HCT116 (cell line): Measurements from ENCODE around the gene GFOD1. TPM values are rescaled to one million over a fixed set of nuclear protein-coding genes. Genes with fewer than 3 reads are reported as not detected.

Experiments used
- ATAC-seq: fragments of 200-7000 bp; cut with Tn5 transposase; 2 replicates; pipeline ENCODE4 v1.9.1; 2020; ENCODE audit warnings: mild to moderate bottlenecking, moderate library complexity
- BruUV-seq: library from RNA; stranded (reverse); fragments of 400-500 nt; replicated peaks from 2 replicates; lab custom pipeline; 2021; lab: Mats Ljungman, UMichigan
- CTCF ChIA-PET: fragments of 300-600 bp; sonication (Branson Sonifier 250); formaldehyde crosslinking; loops from one replicate; lab custom pipeline; 2021; ENCODE audit warnings: antibody characterized with exemption; lab: Charles Lee
- POLR2A ChIA-PET: fragments of 300-600, 350-600 bp; sonication (Branson Sonifier 250); formaldehyde crosslinking; loops from one replicate; lab custom pipeline; 2021; ENCODE audit warnings: antibody characterized with exemption; lab: Charles Lee
- RAD21 ChIA-PET, 2 experiments: fragments of 300-600 bp; sonication (Branson Sonifier 250); formaldehyde crosslinking; loops; one replicate each; lab custom pipeline; 2023; ENCODE audit warnings: low total read pairs in 2 of 2; ENCODE audit not compliant: uncharacterized antibody in 2 of 2, unreplicated experiment in 2 of 2, low non-redundant PET in 1 of 2; lab: Charles Lee
- DNase-seq: peaks from one replicate; pipeline ENCODE4 v3.0.0-alpha.2; 2010; ENCODE audit warnings: low read depth, low spot score
- H2AFZ ChIP-seq: fragments of 200-600 bp; shearing (Covaris generic), sonication (generic); 2 replicates; pipeline ENCODE4 v1.6.1; 2017; ENCODE audit warnings: low read depth, mixed run types, mixed read lengths, antibody characterized with exemption, low read length; ENCODE audit not compliant: poor library complexity, severe bottlenecking
- H3K27ac ChIP-seq: 2 replicates; pipeline ENCODE4 v1.5.1; 2012; ENCODE audit warnings: low read depth, low read length
- H3K27me3 ChIP-seq: fragments of 200-600 bp; sonication (generic); 2 replicates; pipeline ENCODE4 v1.6.1; 2016; ENCODE audit warnings: mixed run types, low read length, mixed read lengths; ENCODE audit not compliant: insufficient read depth
- H3K36me3 ChIP-seq, 2 experiments: fragments of 200-500 bp in 1 of 2; fragments of 200-600 bp in 1 of 2; sonication (Bioruptor generic) in 1 of 2; sonication (generic) in 1 of 2; 2 replicates each; pipeline versions ENCODE4 v1.5.1 to v1.6.1; 2014 to 2016; ENCODE audit warnings: low read length in 2 of 2, inconsistent platforms in 1 of 2, mixed read lengths in 1 of 2, mixed run types in 1 of 2; ENCODE audit not compliant: insufficient read depth in 2 of 2, control insufficient read depth in 1 of 2
- H3K4me1 ChIP-seq, 2 experiments: fragments of 200-600 bp in 1 of 2; sonication (generic) in 1 of 2; 2 replicates each; pipeline versions ENCODE4 v1.5.1 to v1.6.1; 2012 to 2017; ENCODE audit warnings: low read length in 2 of 2, inconsistent platforms in 1 of 2, mild to moderate bottlenecking in 1 of 2, mixed read lengths in 1 of 2, mixed run types in 1 of 2, moderate library complexity in 1 of 2; ENCODE audit not compliant: insufficient read depth in 2 of 2, control insufficient read depth in 1 of 2
- H3K4me2 ChIP-seq: fragments of 200-600 bp; sonication (generic); 2 replicates; pipeline ENCODE4 v1.6.1; 2017; ENCODE audit warnings: mixed run types, low read length, mixed read lengths
- H3K4me3 ChIP-seq, 2 experiments: fragments of 200-600 bp in 1 of 2; sonication (generic) in 1 of 2; replicated peaks in 1 of 2; 2 replicates each; pipeline ENCODE4 v1.5.1; 2011 to 2016; ENCODE audit warnings: low read length in 2 of 2, control low read depth in 1 of 2, low read depth in 1 of 2, mild to moderate bottlenecking in 1 of 2, mixed read lengths in 1 of 2, mixed run types in 1 of 2
- H3K79me2 ChIP-seq: fragments of 200-600 bp; sonication (generic); 2 replicates; pipeline ENCODE4 v1.6.1; 2017; ENCODE audit warnings: mild to moderate bottlenecking, mixed run types, low read length, moderate library complexity, mixed read lengths; ENCODE audit not compliant: insufficient read depth
- H3K9ac ChIP-seq: fragments of 200-600 bp; sonication (generic); 2 replicates; pipeline ENCODE4 v1.6.1; 2016; ENCODE audit warnings: low read length, mixed read lengths
- H3K9me2 ChIP-seq: fragments of 200-600 bp; sonication (generic), shearing (Covaris generic); 2 replicates; pipeline ENCODE4 v1.6.1; 2017; ENCODE audit warnings: mixed run types, mild to moderate bottlenecking, moderate library complexity; ENCODE audit not compliant: insufficient read depth
- H3K9me3 ChIP-seq, 2 experiments: fragments of 200-500 bp in 1 of 2; fragments of 200-600 bp in 1 of 2; sonication (Bioruptor generic) in 1 of 2; sonication (generic) in 1 of 2; 2 replicates each; pipeline ENCODE4 v1.6.1; 2014 to 2017; ENCODE audit warnings: low read length in 2 of 2, mixed read lengths in 2 of 2, inconsistent platforms in 1 of 2, low read depth in 1 of 2, mild to moderate bottlenecking in 1 of 2, mixed run types in 1 of 2, moderate library complexity in 1 of 2; ENCODE audit not compliant: control insufficient read depth in 1 of 2, insufficient read depth in 1 of 2
- H4K20me1 ChIP-seq: fragments of 200-600 bp; sonication (generic), shearing (Covaris generic); 2 replicates; pipeline ENCODE4 v1.6.1; 2017; ENCODE audit warnings: mixed run types, mild to moderate bottlenecking, moderate library complexity; ENCODE audit not compliant: insufficient read depth
- CBX3 ChIP-seq: IDR thresholded peaks from 2 replicates; pipeline ENCODE4 v1.6.1; 2012; ENCODE audit warnings: low read depth
- CEBPB ChIP-seq: IDR thresholded peaks from 2 replicates; pipeline ENCODE4 v1.6.1; 2012; ENCODE audit warnings: low read depth
- CTCF ChIP-seq, 3 experiments: fragments of 200-600 bp in 1 of 3; sonication (generic) in 1 of 3; IDR thresholded peaks in 2 of 3; conservative IDR thresholded peaks in 1 of 3; 2 replicates each; pipeline ENCODE4 v1.5.1; 2012 to 2017; ENCODE audit warnings: low read depth in 2 of 3, low read length in 2 of 3, antibody characterized with exemption in 1 of 3, borderline replicate concordance in 1 of 3, control low read depth in 1 of 3, mild to moderate bottlenecking in 1 of 3, mixed read lengths in 1 of 3, mixed run types in 1 of 3, moderate library complexity in 1 of 3; ENCODE audit not compliant: insufficient read depth in 1 of 3
- EGR1 ChIP-seq: IDR thresholded peaks from 2 replicates; pipeline ENCODE4 v1.6.1; 2012; ENCODE audit warnings: low read depth
- ELF1 ChIP-seq: IDR thresholded peaks from 2 replicates; pipeline ENCODE4 v1.6.1; 2012; ENCODE audit warnings: low read depth, borderline replicate concordance
- EZH2 ChIP-seq: fragments of 200-600 bp; sonication (generic); IDR thresholded peaks from 2 replicates; pipeline ENCODE4 v1.6.1; 2017; ENCODE audit warnings: antibody characterized with exemption, mixed run types
- EZH2phosphoT487 ChIP-seq: fragments of 200-600 bp; IDR thresholded peaks from 2 replicates; pipeline ENCODE4 v1.6.1; 2018; ENCODE audit warnings: antibody characterized with exemption, borderline replicate concordance
- FOSL1 ChIP-seq: IDR thresholded peaks from 2 replicates; pipeline ENCODE4 v1.6.1; 2012; ENCODE audit warnings: low read depth
- JUND ChIP-seq: IDR thresholded peaks from 2 replicates; pipeline ENCODE4 v1.6.1; 2012
- MAX ChIP-seq: IDR thresholded peaks from 2 replicates; pipeline ENCODE4 v1.6.1; 2012
- POLR2A ChIP-seq: IDR thresholded peaks from 2 replicates; pipeline ENCODE4 v1.7.0; 2011; ENCODE audit warnings: borderline replicate concordance; ENCODE audit not compliant: insufficient read depth, insufficient read length; ENCODE audit errors: extremely low read depth
- POLR2AphosphoS5 ChIP-seq: IDR thresholded peaks from 2 replicates; pipeline ENCODE4 v1.6.1; 2011; ENCODE audit warnings: mild to moderate bottlenecking, low read depth, low read length, moderate library complexity
- RAD21 ChIP-seq: IDR thresholded peaks from 2 replicates; pipeline ENCODE4 v1.6.1; 2012; ENCODE audit warnings: low read depth, mild to moderate bottlenecking
- SIN3A ChIP-seq: IDR thresholded peaks from 2 replicates; pipeline ENCODE4 v1.6.1; 2012; ENCODE audit warnings: low read depth
- SRF ChIP-seq: IDR thresholded peaks from 2 replicates; pipeline ENCODE4 v1.6.1; 2012; ENCODE audit warnings: low read depth
- TCF7L2 ChIP-seq: IDR thresholded peaks from 2 replicates; pipeline ENCODE4 v1.7.0; 2011; ENCODE audit warnings: borderline replicate concordance, inconsistent platforms; ENCODE audit not compliant: insufficient read depth, insufficient read length; ENCODE audit errors: extremely low read depth
- ZNF274 ChIP-seq: fragments of 200-500 bp; sonication (Bioruptor generic); IDR thresholded peaks from 2 replicates; pipeline ENCODE4 v1.6.1; 2014; ENCODE audit warnings: mild to moderate bottlenecking, low read depth, low read length, inconsistent platforms
- intact Hi-C: fragments of 100-400 bp; cut with micrococcal nuclease; formaldehyde crosslinking; loops from 2 replicates; pipeline ENCODE4 v1.10.0; 2022
- total RNA-seq: library from RNA; stranded (reverse); gene quantifications from one replicate; pipeline ENCODE4 v1.2.1, GENCODE V29; 2021; ENCODE audit not compliant: unreplicated experiment

GFOD1 gene
- total RNA-seq, 1 experiment from 2014 or later = 3.8 TPM

GRCh38 chr6:13368079-13368730 lies 119.2 kb downstream of the GFOD1 start (continued):
- TF ChIP-seq CTCF (IDR thresholded peaks at IDR 0.05 in 2 of 3, conservative IDR thresholded peaks at IDR 0.05 in 1 of 3; ENCODE audit: borderline replicate concordance in 1 of 3, insufficient read depth in 1 of 3, low read depth in 2 of 3, low read length in 2 of 3) = no peak
- no peak for TF ChIP-seq POLR2A
- no peak for TF ChIP-seq EZH2
- no peak for TF ChIP-seq EGR1
- TF ChIP-seq SIN3A = no peak
- TF ChIP-seq CBX3 = no peak
- TF ChIP-seq TCF7L2 = no peak
- no peak for TF ChIP-seq MAX
- TF ChIP-seq ELF1 = no peak
- no peak for TF ChIP-seq POLR2AphosphoS5
- TF ChIP-seq, all 23 proteins: peak for 0

GRCh38 chr6:13367396-13367795 lies 120.0 kb downstream of the GFOD1 start:
- H3K9ac ChIP-seq = no peak overlapping the region
- H3K36me3 ChIP-seq = no peaks in the 10 kb centered on the region
- H3K4me2 ChIP-seq = no peak overlapping the region
- no peak overlapping the region for H3K4me3 ChIP-seq
- H3K9me3 ChIP-seq = no peaks in the 10 kb centered on the region
- POLR2A ChIA-PET = no interaction called here
- H3K9me2 ChIP-seq = no peaks in the 10 kb centered on the region
- intact Hi-C loops = no loop called here
- TF ChIP-seq SIN3A (no peak), POLR2AphosphoS5 (no peak), EZH2phosphoT487 (no peak), RAD21 (no peak), TCF7L2 (no peak), EZH2 (no peak), CTCF (IDR thresholded peaks at IDR 0.05 in 2 of 3, conservative IDR thresholded peaks at IDR 0.05 in 1 of 3; ENCODE audit: borderline replicate concordance in 1 of 3, insufficient read depth in 1 of 3, low read depth in 2 of 3, low read length in 2 of 3) (no peak), ZNF274 (no peak), EGR1 (no peak), SRF (no peak), JUND (no peak), FOSL1 (no peak), POLR2A (no peak), CEBPB (no peak)
- RAD21 ChIA-PET = no interaction called here
- BruUV-seq = no TSS peak
- no peak overlapping the region for H2AFZ ChIP-seq
- H3K4me1 ChIP-seq = no peaks in the 10 kb centered on the region
- no peaks in the 10 kb centered on the region for H4K20me1 ChIP-seq
- H3K79me2 ChIP-seq = no peaks in the 10 kb centered on the region
- DNase-seq = no peak
- CTCF ChIA-PET = no interaction called here
- no peak for ATAC-seq
- no peaks in the 10 kb centered on the region for H3K27me3 ChIP-seq
- H3K27ac ChIP-seq = no peak overlapping the region
